Measurements from ENCODE around the gene ROM1.

The ROM1 gene

DNA sequence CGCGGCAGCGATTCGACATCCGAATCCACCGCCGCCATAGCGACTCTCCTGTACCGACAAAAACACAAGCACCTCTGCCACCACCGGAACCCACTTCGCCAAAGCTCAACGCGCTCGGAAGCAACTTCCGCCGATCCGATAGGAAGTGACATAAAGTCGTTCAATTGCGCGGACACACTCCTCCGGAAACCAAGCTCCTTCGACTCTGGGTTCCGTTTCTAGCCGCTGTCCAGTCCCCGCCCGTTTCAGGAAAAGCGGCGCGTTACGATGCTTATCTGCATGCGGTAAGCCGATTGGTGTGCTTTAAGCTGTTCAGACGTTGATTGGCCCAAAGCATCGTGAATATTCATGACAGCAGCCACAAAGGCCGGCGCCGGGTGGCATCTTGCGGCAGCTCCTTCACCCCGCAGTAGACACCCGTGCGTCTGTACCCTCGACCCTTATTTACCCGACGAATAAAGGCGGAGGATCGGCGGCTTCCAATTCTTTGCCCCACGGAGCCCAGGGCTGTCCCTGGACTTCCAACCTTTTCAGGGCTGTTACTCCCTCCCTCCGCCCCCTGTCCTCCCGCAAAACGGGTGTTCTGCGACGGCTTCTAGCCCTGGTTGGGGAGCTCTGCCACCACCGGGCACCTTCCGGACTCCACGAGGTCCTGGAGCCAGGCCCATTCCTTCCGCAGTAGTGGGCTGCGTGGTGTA is 21.5 kb upstream of the ROM1 start, which contains the start of gene TUT1:
Gene TUT1, minus strand, starts transcription at position 76 of the 698 bp plus-strand sequence. Its CDS starts 38 bp downstream, at position 38.
- TF ChIP-seq, protein P1, sequence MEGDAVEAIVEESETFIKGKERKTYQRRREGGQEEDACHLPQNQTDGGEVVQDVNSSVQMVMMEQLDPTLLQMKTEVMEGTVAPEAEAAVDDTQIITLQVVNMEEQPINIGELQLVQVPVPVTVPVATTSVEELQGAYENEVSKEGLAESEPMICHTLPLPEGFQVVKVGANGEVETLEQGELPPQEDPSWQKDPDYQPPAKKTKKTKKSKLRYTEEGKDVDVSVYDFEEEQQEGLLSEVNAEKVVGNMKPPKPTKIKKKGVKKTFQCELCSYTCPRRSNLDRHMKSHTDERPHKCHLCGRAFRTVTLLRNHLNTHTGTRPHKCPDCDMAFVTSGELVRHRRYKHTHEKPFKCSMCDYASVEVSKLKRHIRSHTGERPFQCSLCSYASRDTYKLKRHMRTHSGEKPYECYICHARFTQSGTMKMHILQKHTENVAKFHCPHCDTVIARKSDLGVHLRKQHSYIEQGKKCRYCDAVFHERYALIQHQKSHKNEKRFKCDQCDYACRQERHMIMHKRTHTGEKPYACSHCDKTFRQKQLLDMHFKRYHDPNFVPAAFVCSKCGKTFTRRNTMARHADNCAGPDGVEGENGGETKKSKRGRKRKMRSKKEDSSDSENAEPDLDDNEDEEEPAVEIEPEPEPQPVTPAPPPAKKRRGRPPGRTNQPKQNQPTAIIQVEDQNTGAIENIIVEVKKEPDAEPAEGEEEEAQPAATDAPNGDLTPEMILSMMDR (IDR thresholded peaks at IDR 0.05; ENCODE audit: insufficient read depth, missing control alignments), result no peak
- FAIRE-seq (peak; percentile 70), DNase-seq (ENCODE audit: insufficient read length, low spot score) (peak; percentile 75)

DNA sequence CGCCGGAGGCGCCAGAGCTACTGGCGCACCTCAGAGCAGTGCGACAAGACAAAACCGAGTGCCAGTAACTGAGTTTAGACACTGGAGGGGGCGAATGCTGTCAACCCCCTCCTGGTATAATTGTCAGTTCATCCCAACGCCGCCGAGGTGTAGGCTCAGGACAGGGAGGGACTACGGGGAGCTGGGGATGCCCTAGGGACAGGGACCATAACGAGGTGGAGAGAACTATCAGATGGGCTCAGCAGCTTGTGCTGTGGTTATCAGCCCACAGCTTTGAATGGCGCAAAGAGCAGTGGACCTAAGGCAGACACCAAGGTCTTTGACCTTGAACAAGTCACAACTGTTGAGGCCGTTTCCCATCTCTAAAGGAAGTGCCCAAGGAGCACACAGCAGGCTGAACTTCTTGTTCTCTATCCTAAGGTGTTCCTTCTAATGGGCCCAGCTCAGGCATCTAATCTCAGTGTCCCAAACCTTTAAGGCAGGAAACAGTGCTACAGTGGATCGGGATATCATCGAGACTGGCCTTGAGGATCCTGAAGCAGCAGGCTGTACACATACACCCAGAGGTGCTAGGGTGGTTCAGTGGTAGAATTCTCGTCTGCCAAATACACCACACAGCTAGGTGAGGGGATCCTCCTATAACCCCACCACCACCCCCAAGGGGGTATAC is 20.8 kb upstream of the ROM1 start:
- DNase-seq (ENCODE audit: insufficient read length, low spot score), result no peak
- FAIRE-seq, result no peak
- TF ChIP-seq, protein P1 (IDR thresholded peaks at IDR 0.05; ENCODE audit: insufficient read depth, missing control alignments), result no peak

DNA sequence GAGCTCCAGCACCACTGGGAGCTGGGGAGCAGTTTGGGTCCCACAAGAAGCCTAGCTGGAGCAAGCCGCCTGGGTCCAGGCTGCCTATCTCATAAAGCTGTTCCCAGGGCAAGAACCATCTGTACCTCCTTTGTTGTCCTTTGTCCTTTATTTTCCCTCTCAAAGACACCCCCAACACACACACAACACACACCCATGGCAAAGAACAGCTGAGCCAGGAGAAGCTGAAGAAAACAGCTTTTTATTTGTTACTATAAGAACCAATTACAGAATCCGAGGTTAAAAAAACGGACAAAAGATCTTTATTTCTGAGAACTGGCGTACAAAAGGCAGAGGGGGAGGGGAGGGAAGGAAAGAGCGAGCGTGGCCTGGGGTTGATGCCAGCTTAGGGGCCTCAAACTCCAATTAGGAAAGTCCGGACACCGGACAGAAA is 20.1 kb upstream of the ROM1 start:
- TF ChIP-seq, protein P1 (IDR thresholded peaks at IDR 0.05; ENCODE audit: insufficient read depth, missing control alignments), result no peak
- no peak for DNase-seq (ENCODE audit: insufficient read length, low spot score)
- no peak for FAIRE-seq

DNA sequence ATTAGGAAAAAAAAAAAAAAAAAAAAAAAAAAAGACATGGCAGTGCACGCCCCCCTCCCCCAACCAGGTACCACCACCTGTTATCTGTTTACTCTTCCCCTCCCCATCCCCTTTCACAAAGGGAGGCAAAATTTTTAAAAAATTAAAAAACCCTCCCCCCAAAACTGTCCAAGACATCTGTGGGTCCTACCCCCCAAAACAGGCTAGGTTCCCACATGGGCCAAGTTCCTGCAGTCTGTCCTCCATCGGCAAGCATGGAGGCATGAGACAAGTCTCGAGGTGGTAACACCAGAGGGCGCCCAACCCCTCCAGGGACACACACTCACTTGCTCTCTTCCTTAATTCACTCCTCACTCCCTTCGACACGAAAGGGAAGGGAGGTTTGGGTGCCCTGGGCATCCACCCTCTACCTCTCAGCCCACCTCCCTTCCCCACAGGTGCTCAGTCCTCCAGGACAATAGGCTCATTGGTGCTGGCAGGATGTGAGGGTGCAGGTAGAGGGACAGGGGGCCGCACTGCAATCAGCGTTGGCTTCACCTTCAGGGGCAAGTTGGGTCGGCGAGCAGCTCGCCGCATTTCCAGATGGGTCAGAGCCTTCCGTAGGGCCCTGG is 19.5 kb upstream of the ROM1 start:
- TF ChIP-seq, protein P1 (IDR thresholded peaks at IDR 0.05; ENCODE audit: insufficient read depth, missing control alignments), result peak; percentile 75
- FAIRE-seq (no peak), DNase-seq (ENCODE audit: insufficient read length, low spot score) (no peak)

DNA sequence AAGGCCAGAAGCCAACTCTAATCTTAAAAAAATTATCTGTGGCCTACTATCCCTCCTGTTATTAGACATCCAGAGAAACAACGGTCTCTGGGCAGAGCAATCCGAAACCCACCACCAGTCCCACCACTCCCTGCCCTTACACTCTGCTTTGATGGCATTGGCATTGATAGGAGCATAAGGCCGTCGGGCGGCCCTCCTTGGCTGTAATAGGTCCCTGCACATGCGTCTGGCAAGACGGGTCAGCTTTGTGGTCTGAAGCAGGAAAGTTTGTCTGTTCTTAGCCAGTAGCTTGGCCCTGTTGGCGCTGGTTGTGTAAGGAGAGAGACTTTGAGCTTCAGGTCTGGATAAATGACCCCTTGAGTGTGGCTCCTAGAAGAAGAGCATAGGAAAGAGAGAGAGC is 17.9 kb upstream of the ROM1 start:
- DNase-seq (ENCODE audit: insufficient read length, low spot score), result no peak
- FAIRE-seq, result no peak
- TF ChIP-seq, protein P1 (IDR thresholded peaks at IDR 0.05; ENCODE audit: insufficient read depth, missing control alignments), result no peak

DNA sequence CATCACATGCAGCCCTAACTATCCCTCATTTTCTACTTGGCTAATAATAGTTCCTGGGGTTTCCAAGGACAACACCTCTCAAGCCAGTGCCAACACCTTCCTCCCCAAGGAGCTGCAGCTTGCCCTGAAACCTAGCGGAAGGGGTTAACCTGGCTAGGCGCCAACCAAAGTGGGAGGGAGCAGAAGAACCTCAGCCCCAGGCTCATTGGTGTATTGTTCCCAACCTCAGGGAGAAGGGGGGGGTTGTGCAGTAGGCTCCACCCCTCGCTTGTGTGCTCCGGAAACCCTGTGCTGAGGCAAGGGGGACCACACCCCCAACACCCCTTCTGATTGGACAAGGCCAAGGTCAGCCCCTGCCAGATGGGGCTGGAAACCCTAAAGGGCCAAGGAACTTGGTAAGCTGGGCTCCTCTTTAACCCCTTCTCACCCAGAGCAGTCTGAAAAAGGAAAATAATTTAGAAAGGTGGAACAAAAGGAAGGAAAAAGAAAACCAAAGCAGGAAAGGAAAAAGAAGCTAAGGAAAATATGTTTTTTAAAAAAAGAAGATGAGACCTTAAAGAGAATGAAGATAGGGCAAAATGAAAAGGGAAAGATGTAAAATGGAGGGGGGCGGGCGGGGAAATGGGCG is 13.9 kb upstream of the ROM1 start:
- TF ChIP-seq, protein P1 (IDR thresholded peaks at IDR 0.05; ENCODE audit: insufficient read depth, missing control alignments), result no peak
- FAIRE-seq (no peak), DNase-seq (ENCODE audit: insufficient read length, low spot score) (peak; percentile 86)

Measured in D721Med (cell line).